CD4-positive, alpha-beta T cell treated with Interleukin-10 for 1 hour (primary cell): ENCODE results near the gene C11orf68.
"Not testable (repeated sequence)": the region's sequence is repeated elsewhere in the genome, so short reads cannot be mapped to it uniquely, and the experiment has no call there.

ENCODE experiments used
- DNase-seq: peaks from one replicate; pipeline ENCODE4 v3.0.0-alpha.2; 2020

Gene C11orf68

GRCh38 chr11:65918211-65919140 is at the start of gene C11orf68:
Gene C11orf68 (minus strand): TSS chr11:65919062. CDS start chr11:65919031, 31 bp downstream.
- no peak for DNase-seq

GRCh38 chr11:65967329-65967934 is 48.6 kb upstream of the C11orf68 start:
- DNase-seq, result no peak

GRCh38 chr11:65965986-65966762 is 47.3 kb upstream of the C11orf68 start:
- no peak for DNase-seq

- no peak for DNase-seq
Measured at GRCh38 chr11:65964906-65965305, 46.0 kb upstream of the C11orf68 start.

- peak; percentile 66 for DNase-seq
Measured at GRCh38 chr11:65962141-65962564, 43.3 kb upstream of the C11orf68 start.

GRCh38 chr11:65961267-65962140 is 42.6 kb upstream of the C11orf68 start, which contains the start of gene SART1:
Gene SART1 (plus strand): TSS chr11:65961734. CDS start chr11:65961781, 47 bp downstream.
- peak; percentile 98 for DNase-seq

GRCh38 chr11:65960824-65961266 is 42.0 kb upstream of the C11orf68 start:
- DNase-seq, result no peak

- DNase-seq, result no peak
Measured at GRCh38 chr11:65958774-65959420, 40.0 kb upstream of the C11orf68 start.

GRCh38 chr11:65958291-65958690 is 39.4 kb upstream of the C11orf68 start:
- DNase-seq, result no peak

GRCh38 chr11:65954771-65955170 is 35.9 kb upstream of the C11orf68 start:
- DNase-seq, result no peak

- DNase-seq, result no peak
Measured at GRCh38 chr11:65953471-65953870, 34.6 kb upstream of the C11orf68 start.

GRCh38 chr11:65952052-65952521 is 33.2 kb upstream of the C11orf68 start:
- DNase-seq, result no peak

GRCh38 chr11:65951641-65952040 is 32.8 kb upstream of the C11orf68 start:
- not testable (repeated sequence) for DNase-seq

- not testable (repeated sequence) for DNase-seq
Measured at GRCh38 chr11:65950711-65951110, 31.8 kb upstream of the C11orf68 start.

GRCh38 chr11:65947603-65948125 is 28.8 kb upstream of the C11orf68 start:
- DNase-seq, result no peak

- DNase-seq, result no peak
Measured at GRCh38 chr11:65947133-65947532, 28.3 kb upstream of the C11orf68 start.

- DNase-seq, result no peak
Measured at GRCh38 chr11:65946655-65947054, 27.8 kb upstream of the C11orf68 start.

- no peak for DNase-seq
Measured at GRCh38 chr11:65945941-65946558, 27.2 kb upstream of the C11orf68 start.

GRCh38 chr11:65945430-65945911 is 26.6 kb upstream of the C11orf68 start, which contains the start of gene TSGA10IP:
Gene TSGA10IP (plus strand): TSS chr11:65945480. CDS start chr11:65945676, 196 bp downstream.
- DNase-seq, result no peak

GRCh38 chr11:65944767-65945166 is 25.9 kb upstream of the C11orf68 start:
- no peak for DNase-seq
